NCI-H1048 (cell line): ENCODE measurements around the gene SLC29A2.
A peak's percentile ranks its signal among the peaks of the same experiment; 100 is the strongest.

Source experiments
- DNase-seq: peaks from one replicate; lab custom pipeline; 2025; lab: John Stamatoyannopoulos, UW

The SLC29A2 gene

GRCh38 chr11:66347425-66348276 is 23.9 kb downstream of the SLC29A2 start, which contains the start of gene B4GAT1:
TSS of gene B4GAT1 (minus strand) at chr11:66347629. CDS start at chr11:66347545, 84 bp downstream.
- peak; percentile 17 for DNase-seq

- DNase-seq = no peak
Observed at GRCh38 chr11:66346476-66347424, 24.8 kb downstream of the SLC29A2 start.

GRCh38 chr11:66345316-66345649 is 26.3 kb downstream of the SLC29A2 start:
- no peak for DNase-seq

- peak; percentile 93 for DNase-seq
Observed at GRCh38 chr11:66344550-66345315, 26.8 kb downstream of the SLC29A2 start, which contains the start of gene BRMS1. TSS of gene BRMS1 (minus strand) at chr11:66345104. CDS start at chr11:66342234, 2,870 bp downstream.

GRCh38 chr11:66343176-66343575 is 28.4 kb downstream of the SLC29A2 start:
- DNase-seq = no peak

GRCh38 chr11:66341502-66342126 is 29.9 kb downstream of the SLC29A2 start:
- no peak for DNase-seq

- DNase-seq = no peak
Observed at GRCh38 chr11:66340596-66341501, 30.7 kb downstream of the SLC29A2 start.

- DNase-seq = no peak
Observed at GRCh38 chr11:66339686-66340483, 31.7 kb downstream of the SLC29A2 start.

GRCh38 chr11:66339162-66339675 is 32.3 kb downstream of the SLC29A2 start:
- no peak for DNase-seq

GRCh38 chr11:66338276-66339161 is 33.0 kb downstream of the SLC29A2 start:
- no peak for DNase-seq

- DNase-seq = no peak
Observed at GRCh38 chr11:66337103-66337899, 34.3 kb downstream of the SLC29A2 start.

GRCh38 chr11:66336234-66337102 is 35.1 kb downstream of the SLC29A2 start, which contains the start of gene RIN1:
TSS of gene RIN1 (minus strand) at chr11:66336434. CDS start at chr11:66336402, 32 bp downstream.
- no peak for DNase-seq

GRCh38 chr11:66335531-66336233 is 35.9 kb downstream of the SLC29A2 start:
- DNase-seq = no peak

- no peak for DNase-seq
Observed at GRCh38 chr11:66334605-66335442, 36.7 kb downstream of the SLC29A2 start.
